ENCODE data around the gene P2RX2.

- TF ChIP-seq, protein P1, sequence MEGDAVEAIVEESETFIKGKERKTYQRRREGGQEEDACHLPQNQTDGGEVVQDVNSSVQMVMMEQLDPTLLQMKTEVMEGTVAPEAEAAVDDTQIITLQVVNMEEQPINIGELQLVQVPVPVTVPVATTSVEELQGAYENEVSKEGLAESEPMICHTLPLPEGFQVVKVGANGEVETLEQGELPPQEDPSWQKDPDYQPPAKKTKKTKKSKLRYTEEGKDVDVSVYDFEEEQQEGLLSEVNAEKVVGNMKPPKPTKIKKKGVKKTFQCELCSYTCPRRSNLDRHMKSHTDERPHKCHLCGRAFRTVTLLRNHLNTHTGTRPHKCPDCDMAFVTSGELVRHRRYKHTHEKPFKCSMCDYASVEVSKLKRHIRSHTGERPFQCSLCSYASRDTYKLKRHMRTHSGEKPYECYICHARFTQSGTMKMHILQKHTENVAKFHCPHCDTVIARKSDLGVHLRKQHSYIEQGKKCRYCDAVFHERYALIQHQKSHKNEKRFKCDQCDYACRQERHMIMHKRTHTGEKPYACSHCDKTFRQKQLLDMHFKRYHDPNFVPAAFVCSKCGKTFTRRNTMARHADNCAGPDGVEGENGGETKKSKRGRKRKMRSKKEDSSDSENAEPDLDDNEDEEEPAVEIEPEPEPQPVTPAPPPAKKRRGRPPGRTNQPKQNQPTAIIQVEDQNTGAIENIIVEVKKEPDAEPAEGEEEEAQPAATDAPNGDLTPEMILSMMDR (IDR thresholded peaks at IDR 0.05): no peak
- no peak for TF ChIP-seq POLR2A (IDR thresholded peaks at IDR 0.05)
These were observed 47.5 kb upstream of the P2RX2 start for GRCh38 chr12:132571051-132571450.
